Brain microvascular endothelial cell (primary cell): ENCODE measurements around the gene ARHGAP26.

Experiments
- DNase-seq: peaks from one replicate; pipeline ENCODE4 v3.0.0-alpha.2; 2020
- H3K27ac ChIP-seq: fragments of 250-450 bp; sonication (Bioruptor Pico); 2 replicates; pipeline ENCODE4 v1.5.1; 2020; ENCODE audit warnings: mild to moderate bottlenecking, moderate library complexity
- H3K27me3 ChIP-seq: fragments of 250-450 bp; sonication (Bioruptor Pico); replicated peaks from 2 replicates; pipeline ENCODE4 v1.5.1; 2020; ENCODE audit warnings: mild to moderate bottlenecking
- H3K36me3 ChIP-seq: fragments of 250-450 bp; sonication (Bioruptor Pico); replicated peaks from 2 replicates; pipeline ENCODE4 v1.5.1; 2020; ENCODE audit warnings: mild to moderate bottlenecking
- H3K4me3 ChIP-seq: 2 replicates; pipeline ENCODE4 v1.5.1; 2011; ENCODE audit warnings: low read depth, mild to moderate bottlenecking, control low read depth, low read length, moderate library complexity
- CTCF ChIP-seq: IDR thresholded peaks from 2 replicates; pipeline ENCODE4 v1.5.1; 2011; ENCODE audit warnings: low read depth, mild to moderate bottlenecking, moderate library complexity, low read length, control low read depth, inconsistent platforms; ENCODE audit errors: missing control alignments
- in situ Hi-C: cut with HindIII; loops from 2 replicates; pipeline ENCODE4 v1.10.0; 2017; ENCODE audit warnings: low sequenced_read_pairs, low pct_ligation_motif_present

Gene ARHGAP26

GRCh38 chr5:142969624-142970439 is 199.7 kb downstream of the ARHGAP26 start:
- Histone ChIP-seq H3K36me3 (no peaks in the 10 kb centered on the region), H3K27me3 (no peaks in the 10 kb centered on the region), H3K27ac (no peak overlapping the region), H3K4me3 (no peak overlapping the region)
- DNase-seq, result no peak
- TF ChIP-seq CTCF, result no peak
- in situ Hi-C loops, result no loop called here

DNA sequence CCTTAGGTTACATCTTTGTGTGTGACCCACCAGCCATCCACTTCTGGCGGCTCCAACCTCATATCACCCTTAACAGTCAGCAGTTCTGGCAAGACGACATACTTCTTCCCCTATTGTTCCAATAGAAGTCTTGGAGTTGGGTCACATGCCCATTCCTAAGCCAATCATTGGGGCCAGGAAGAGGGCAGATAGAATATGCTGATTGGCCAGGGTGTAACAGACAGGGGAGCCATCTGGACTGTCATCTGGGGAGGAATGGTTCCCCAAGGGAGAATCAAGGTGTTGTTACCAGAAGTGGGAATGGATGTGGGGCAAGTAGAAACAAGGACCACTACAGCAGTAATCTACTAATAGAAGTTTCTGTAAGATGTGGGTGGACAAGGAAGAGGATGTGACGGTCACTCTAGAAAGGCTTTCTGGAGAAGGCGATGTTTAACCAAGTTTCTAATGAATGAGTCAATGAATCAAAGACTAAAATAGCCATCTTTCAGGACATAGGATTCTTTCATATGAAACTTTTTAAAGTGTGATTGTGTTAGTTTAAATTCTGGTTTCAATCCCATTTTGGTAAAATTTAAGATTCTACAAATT is 200.4 kb downstream of the ARHGAP26 start:
- Histone ChIP-seq H3K27me3 (no peaks in the 10 kb centered on the region), H3K27ac (no peak overlapping the region), H3K36me3 (no peaks in the 10 kb centered on the region), H3K4me3 (no peak overlapping the region)
- DNase-seq, result no peak
- in situ Hi-C loops, result no loop called here
- no peak for TF ChIP-seq CTCF

DNA sequence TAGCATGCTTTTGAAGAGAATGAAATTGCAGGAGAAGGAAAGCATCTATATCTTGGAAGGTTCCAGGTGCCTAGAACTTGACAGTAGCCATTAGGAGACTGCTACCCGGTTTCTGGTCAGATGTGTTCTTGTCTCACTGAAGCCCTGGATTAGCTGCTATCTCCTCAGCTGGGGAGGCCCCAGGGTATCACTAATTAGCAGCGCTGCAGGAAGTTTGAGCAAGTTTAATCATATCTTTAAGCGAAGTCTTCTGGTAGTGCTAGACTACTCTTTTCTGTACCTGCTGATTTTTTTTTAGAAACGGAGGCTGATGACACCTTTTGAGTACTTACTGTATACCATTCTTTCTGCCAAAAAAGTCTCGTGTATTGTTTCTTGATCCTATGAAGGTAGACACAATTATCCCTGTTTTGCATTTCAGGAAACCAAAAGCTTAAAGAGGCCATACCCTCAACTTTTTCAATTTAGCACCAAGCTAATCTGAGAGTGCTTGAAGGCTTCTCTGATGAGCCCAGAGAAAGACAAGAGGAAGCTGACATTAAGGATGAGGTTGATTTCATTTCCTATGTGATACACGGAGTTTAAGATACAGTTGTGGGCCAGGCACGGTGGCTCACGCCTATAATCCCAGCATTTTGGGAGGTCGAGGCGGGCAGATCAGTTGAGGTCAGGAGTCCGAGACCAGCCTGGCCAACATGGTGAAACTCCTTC is 201.3 kb downstream of the ARHGAP26 start:
- Histone ChIP-seq H3K36me3 (no peaks in the 10 kb centered on the region), H3K27me3 (no peaks in the 10 kb centered on the region), H3K4me3 (no peak overlapping the region), H3K27ac (no peak overlapping the region)
- in situ Hi-C loops, result no loop called here
- no peak for TF ChIP-seq CTCF
- no peak for DNase-seq

DNA sequence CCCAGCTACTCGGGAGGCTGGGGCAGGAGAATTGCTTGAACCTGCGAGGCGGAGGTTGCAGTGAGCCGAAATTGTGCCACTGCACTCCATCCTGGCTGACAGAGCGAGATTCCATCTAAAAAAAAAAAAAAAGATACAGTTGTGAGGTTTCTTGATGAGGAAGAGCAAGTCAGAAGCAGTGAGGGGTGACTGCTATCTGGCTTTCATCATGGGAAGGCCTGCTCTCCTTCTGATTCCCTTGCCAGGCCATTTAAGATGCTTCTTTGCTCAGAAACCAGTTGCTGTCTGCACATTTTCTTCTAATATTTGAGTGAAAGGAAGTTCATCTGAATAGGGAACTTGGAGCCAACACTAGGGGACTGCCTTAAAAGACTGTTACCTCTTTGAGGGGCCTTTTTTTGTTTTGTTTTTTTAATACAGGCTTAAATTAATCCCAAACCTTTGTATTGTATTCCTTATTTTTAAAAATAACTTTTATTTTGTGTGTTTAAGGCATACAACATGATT is 201.9 kb downstream of the ARHGAP26 start:
- no peak for DNase-seq
- in situ Hi-C loops, result no loop called here
- H3K4me3 ChIP-seq, result no peak overlapping the region
- no peak overlapping the region for H3K27ac ChIP-seq
- H3K36me3 ChIP-seq, result no peaks in the 10 kb centered on the region
- no peak for TF ChIP-seq CTCF
- no peaks in the 10 kb centered on the region for H3K27me3 ChIP-seq

- no peak for DNase-seq
- H3K4me3 ChIP-seq, result no peak overlapping the region
- TF ChIP-seq CTCF, result no peak
- in situ Hi-C loops, result no loop called here
- H3K27me3 ChIP-seq, result no peaks in the 10 kb centered on the region
- no peak overlapping the region for H3K27ac ChIP-seq
- no peaks in the 10 kb centered on the region for H3K36me3 ChIP-seq
These were observed 203.8 kb downstream of the ARHGAP26 start for GRCh38 chr5:142973932-142974331.
